Activated CD8-positive, alpha-beta memory T cell treated with anti-CD3 and anti-CD28 coated beads, Interleukin-2, amount 10 ng/mL, durations not matched to agents 7 days and 5 days (primary cell): ENCODE results near the gene TP73. TPM values are rescaled to one million over a fixed set of nuclear protein-coding genes. Genes with fewer than 3 reads are reported as not detected.

Experiments used
- ATAC-seq: fragments of 150-1000 bp; cut with Tn5 transposase; one replicate; pipeline ENCODE4 v1.10.0; 2021; ENCODE audit warnings: moderate library complexity
- CTCF ChIA-PET: fragments of 350-600 bp; sonication (Branson Sonifier 250); formaldehyde crosslinking; loops from one replicate; lab custom pipeline; 2021; ENCODE audit warnings: antibody characterized with exemption; lab: Charles Lee
- DNase-seq: peaks from one replicate; pipeline ENCODE4 v3.0.0-alpha.2; 2020
- H3K27ac Mint-ChIP-seq: one replicate; pipeline ENCODE4 v1.8.0; 2021; ENCODE audit warnings: mild to moderate bottlenecking, mixed read lengths
- H3K27me3 Mint-ChIP-seq: one replicate; pipeline ENCODE4 v1.8.0; 2021; ENCODE audit warnings: mixed read lengths
- H3K36me3 Mint-ChIP-seq: one replicate; pipeline ENCODE4 v1.8.0; 2021; ENCODE audit warnings: mild to moderate bottlenecking, mixed read lengths
- H3K4me1 Mint-ChIP-seq: one replicate; pipeline ENCODE4 v1.8.0; 2021; ENCODE audit warnings: mixed read lengths
- H3K4me3 Mint-ChIP-seq: one replicate; pipeline ENCODE4 v1.8.0; 2021; ENCODE audit warnings: mild to moderate bottlenecking, moderate library complexity, mixed read lengths
- H3K9me3 Mint-ChIP-seq: one replicate; pipeline ENCODE4 v1.8.0; 2022; ENCODE audit warnings: low read depth, mixed read lengths
- total RNA-seq, 2 experiments: library from RNA; stranded (reverse); gene quantifications; one replicate each; pipeline ENCODE4 v1.2.3, GENCODE V29; 2021

The TP73 gene
- total RNA-seq, 2 experiments from 2014 or later, result 2.1 to 15.2 TPM

GRCh38 chr1:3774276-3774945, 122.1 kb downstream of the TP73 start:
- CTCF ChIA-PET, result interaction anchor here (1.0 to 3.9 kb wide), 2 partner anchors 22 to 28 kb away, joined by 3 to 25 read pairs; partner anchors contain the start of gene LRRC47
- Mint-ChIP-seq H3K4me3 (no peak overlapping the region), H3K9me3 (no peaks in the 10 kb centered on the region), H3K36me3 (no peaks in the 10 kb centered on the region), H3K27me3 (no peaks in the 10 kb centered on the region), H3K27ac (no peak overlapping the region), H3K4me1 (peaks cover 2% of the 10 kb centered on the region)
- ATAC-seq, result no peak
- DNase-seq, result no peak

- H3K4me3 Mint-ChIP-seq, result no peak overlapping the region
- H3K36me3 Mint-ChIP-seq, result peaks cover 3% of the 10 kb centered on the region
- no peak overlapping the region for H3K27ac Mint-ChIP-seq
- peaks cover 2% of the 10 kb centered on the region for H3K4me1 Mint-ChIP-seq
- DNase-seq, result no peak
- no peak for ATAC-seq
- H3K27me3 Mint-ChIP-seq, result no peaks in the 10 kb centered on the region
- no peaks in the 10 kb centered on the region for H3K9me3 Mint-ChIP-seq
- CTCF ChIA-PET, result interaction anchor here (3.9 kb wide), 1 partner anchor 28 kb away, joined by 25 read pairs; no protein-coding TSS in a partner anchor
Measured at GRCh38 chr1:3774946-3775489, 122.7 kb downstream of the TP73 start.

GRCh38 chr1:3775490-3776230, 123.3 kb downstream of the TP73 start:
- Mint-ChIP-seq H3K27me3 (no peaks in the 10 kb centered on the region), H3K9me3 (no peaks in the 10 kb centered on the region), H3K27ac (no peak overlapping the region), H3K4me3 (no peak overlapping the region), H3K36me3 (peaks cover 8% of the 10 kb centered on the region), H3K4me1 (peaks cover 2% of the 10 kb centered on the region)
- DNase-seq, result peak; percentile 55
- ATAC-seq, result peak; percentile 36
- CTCF ChIA-PET, result interaction anchor here (0.7 to 3.9 kb wide), 8 partner anchors 10 to 127 kb away, joined by 3 to 25 read pairs (median 5); partner anchors contain the start of gene LRRC47

GRCh38 chr1:3776231-3776961, 124.1 kb downstream of the TP73 start:
- no peaks in the 10 kb centered on the region for H3K9me3 Mint-ChIP-seq
- ATAC-seq (no peak), DNase-seq (no peak)
- H3K27ac Mint-ChIP-seq, result no peak overlapping the region
- CTCF ChIA-PET, result interaction anchor here (0.7 to 3.9 kb wide), 8 partner anchors 10 to 127 kb away, joined by 3 to 25 read pairs (median 5); partner anchors contain the start of gene LRRC47
- no peaks in the 10 kb centered on the region for H3K27me3 Mint-ChIP-seq
- peaks cover 10% of the 10 kb centered on the region for H3K36me3 Mint-ChIP-seq
- no peak overlapping the region for H3K4me3 Mint-ChIP-seq
- peaks cover 2% of the 10 kb centered on the region for H3K4me1 Mint-ChIP-seq

- peaks cover 2% of the 10 kb centered on the region for H3K4me1 Mint-ChIP-seq
- DNase-seq (no peak), ATAC-seq (no peak)
- H3K27ac Mint-ChIP-seq, result no peak overlapping the region
- no peak overlapping the region for H3K4me3 Mint-ChIP-seq
- no peaks in the 10 kb centered on the region for H3K9me3 Mint-ChIP-seq
- no peaks in the 10 kb centered on the region for H3K27me3 Mint-ChIP-seq
- CTCF ChIA-PET, result interaction anchor here (1.6 to 3.9 kb wide), 2 partner anchors 19 to 26 kb away, joined by 10 to 25 read pairs; partner anchors contain the start of gene LRRC47
- peaks cover 14% of the 10 kb centered on the region for H3K36me3 Mint-ChIP-seq
Measured at GRCh38 chr1:3777078-3777547, 124.8 kb downstream of the TP73 start.

GRCh38 chr1:3777647-3778589, 125.6 kb downstream of the TP73 start:
- H3K27ac Mint-ChIP-seq, result no peak overlapping the region
- H3K9me3 Mint-ChIP-seq, result no peaks in the 10 kb centered on the region
- DNase-seq (no peak), ATAC-seq (no peak)
- peaks cover 18% of the 10 kb centered on the region for H3K36me3 Mint-ChIP-seq
- CTCF ChIA-PET, result interaction anchor here (0.7 kb wide), 1 partner anchor 129 kb away, joined by 4 read pairs; no protein-coding TSS in a partner anchor
- H3K4me3 Mint-ChIP-seq, result no peak overlapping the region
- H3K27me3 Mint-ChIP-seq, result no peaks in the 10 kb centered on the region
- peaks cover 2% of the 10 kb centered on the region for H3K4me1 Mint-ChIP-seq

- no peak overlapping the region for H3K4me3 Mint-ChIP-seq
- CTCF ChIA-PET, result interaction anchor here (0.7 kb wide), 1 partner anchor 128 kb away, joined by 4 read pairs; no protein-coding TSS in a partner anchor
- H3K27ac Mint-ChIP-seq, result no peak overlapping the region
Measured at GRCh38 chr1:3778590-3779264, 126.4 kb downstream of the TP73 start.

GRCh38 chr1:3779265-3779911, 127.1 kb downstream of the TP73 start:
- no peaks in the 10 kb centered on the region for H3K9me3 Mint-ChIP-seq
- ATAC-seq, result no peak
- no peak overlapping the region for H3K4me3 Mint-ChIP-seq
- H3K4me1 Mint-ChIP-seq, result peaks cover 2% of the 10 kb centered on the region
- H3K27me3 Mint-ChIP-seq, result no peaks in the 10 kb centered on the region
- peaks cover 21% of the 10 kb centered on the region for H3K36me3 Mint-ChIP-seq
- CTCF ChIA-PET, result interaction anchor here (0.7 kb wide), 1 partner anchor 128 kb away, joined by 4 read pairs; no protein-coding TSS in a partner anchor
- no peak overlapping the region for H3K27ac Mint-ChIP-seq
- no peak for DNase-seq

More at GRCh38 chr1:3778590-3779264, 126.4 kb downstream of the TP73 start:
- DNase-seq (no peak), ATAC-seq (no peak)
- peaks cover 2% of the 10 kb centered on the region for H3K4me1 Mint-ChIP-seq
- no peaks in the 10 kb centered on the region for H3K9me3 Mint-ChIP-seq
- H3K36me3 Mint-ChIP-seq, result peaks cover 18% of the 10 kb centered on the region
- no peaks in the 10 kb centered on the region for H3K27me3 Mint-ChIP-seq

GRCh38 chr1:3779912-3780416, 127.6 kb downstream of the TP73 start:
- CTCF ChIA-PET, result no interaction called here
- Mint-ChIP-seq H3K4me1 (peaks cover 2% of the 10 kb centered on the region), H3K4me3 (no peak overlapping the region), H3K27ac (no peak overlapping the region), H3K27me3 (no peaks in the 10 kb centered on the region), H3K9me3 (no peaks in the 10 kb centered on the region), H3K36me3 (peaks cover 23% of the 10 kb centered on the region)
- ATAC-seq (no peak), DNase-seq (no peak)

GRCh38 chr1:3780901-3781300, 128.6 kb downstream of the TP73 start:
- H3K36me3 Mint-ChIP-seq, result peaks cover 30% of the 10 kb centered on the region
- peaks cover under 1% of the 10 kb centered on the region for H3K4me1 Mint-ChIP-seq
- ATAC-seq (no peak), DNase-seq (no peak)
- no peaks in the 10 kb centered on the region for H3K9me3 Mint-ChIP-seq
- H3K27ac Mint-ChIP-seq, result no peak overlapping the region
- CTCF ChIA-PET, result interaction anchor here (1.1 kb wide), 1 partner anchor 21 kb away, joined by 3 read pairs; no protein-coding TSS in a partner anchor
- H3K4me3 Mint-ChIP-seq, result no peak overlapping the region
- H3K27me3 Mint-ChIP-seq, result no peaks in the 10 kb centered on the region
